Loucy (cell line): ENCODE results near the gene AGAP1.

ENCODE experiments used
- H2AFZ ChIP-seq: fragments of 200-600 bp; sonication (generic); 2 replicates; pipeline ENCODE4 v1.6.0; 2016; ENCODE audit warnings: antibody characterized with exemption, mild to moderate bottlenecking, low read length, moderate library complexity
- H3F3A ChIP-seq: fragments of 200-600 bp; 2 replicates; pipeline ENCODE4 v1.6.0; 2016; ENCODE audit warnings: antibody characterized with exemption, low read depth, mild to moderate bottlenecking
- H3K27me3 ChIP-seq: fragments of 200-600 bp; sonication (generic); 2 replicates; pipeline ENCODE4 v1.6.1; 2014; ENCODE audit warnings: low read length, mild to moderate bottlenecking; ENCODE audit not compliant: insufficient read depth, poor library complexity, severe bottlenecking
- H3K36me3 ChIP-seq: fragments of 200-600 bp; sonication (generic); 2 replicates; pipeline ENCODE4 v1.6.1; 2016; ENCODE audit warnings: low read length; ENCODE audit not compliant: insufficient read depth
- H3K4me1 ChIP-seq: fragments of 200-600 bp; sonication (generic); 2 replicates; pipeline ENCODE4 v1.5.1; 2014; ENCODE audit warnings: low read length, mild to moderate bottlenecking; ENCODE audit not compliant: insufficient read depth, poor library complexity, severe bottlenecking
- H3K4me2 ChIP-seq: fragments of 200-600 bp; sonication (generic); 2 replicates; pipeline ENCODE4 v1.6.0; 2014; ENCODE audit warnings: antibody characterized with exemption, low read length, low read depth, mild to moderate bottlenecking; ENCODE audit not compliant: poor library complexity, severe bottlenecking
- H3K4me3 ChIP-seq: fragments of 200-600 bp; sonication (generic); 2 replicates; pipeline ENCODE4 v1.5.1; 2014; ENCODE audit warnings: low read length, mild to moderate bottlenecking, mixed read lengths; ENCODE audit not compliant: poor library complexity, severe bottlenecking
- H3K79me2 ChIP-seq: fragments of 200-600 bp; sonication (generic); 2 replicates; pipeline ENCODE4 v1.6.1; 2014; ENCODE audit warnings: low read length; ENCODE audit not compliant: insufficient read depth
- H3K9ac ChIP-seq: fragments of 200-600 bp; sonication (generic); 2 replicates; pipeline ENCODE4 v1.6.0; 2014; ENCODE audit warnings: mild to moderate bottlenecking, low read depth, low read length, moderate library complexity; ENCODE audit not compliant: poor library complexity, severe bottlenecking
- H3K9me2 ChIP-seq: fragments of 200-600 bp; sonication (generic); replicated peaks from 2 replicates; pipeline ENCODE4 v1.6.1; 2016; ENCODE audit warnings: low read depth, low read length, mixed read lengths
- H3K9me3 ChIP-seq: fragments of 200-600 bp; sonication (generic); 2 replicates; pipeline ENCODE4 v1.6.1; 2014; ENCODE audit warnings: mild to moderate bottlenecking, antibody characterized with exemption, low read length, low read depth; ENCODE audit not compliant: insufficient read depth
- H4K20me1 ChIP-seq: fragments of 200-600 bp; sonication (generic); 2 replicates; pipeline ENCODE4 v1.6.0; 2014; ENCODE audit warnings: antibody characterized with exemption, low read length, mild to moderate bottlenecking; ENCODE audit not compliant: insufficient read depth, poor library complexity, severe bottlenecking
- EZH2phosphoT487 ChIP-seq: fragments of 200-600 bp; IDR thresholded peaks from 2 replicates; pipeline ENCODE4 v1.6.1; 2018; ENCODE audit warnings: antibody characterized with exemption, mild to moderate bottlenecking, moderate library complexity, borderline replicate concordance
- TF ChIP-seq, protein P1 (sequence below): fragments of 200-600 bp; sonication (generic); conservative IDR thresholded peaks from 2 replicates; pipeline ENCODE4 v1.5.1; 2014; ENCODE audit warnings: mild to moderate bottlenecking, antibody characterized with exemption, low read length

Gene AGAP1

DNA sequence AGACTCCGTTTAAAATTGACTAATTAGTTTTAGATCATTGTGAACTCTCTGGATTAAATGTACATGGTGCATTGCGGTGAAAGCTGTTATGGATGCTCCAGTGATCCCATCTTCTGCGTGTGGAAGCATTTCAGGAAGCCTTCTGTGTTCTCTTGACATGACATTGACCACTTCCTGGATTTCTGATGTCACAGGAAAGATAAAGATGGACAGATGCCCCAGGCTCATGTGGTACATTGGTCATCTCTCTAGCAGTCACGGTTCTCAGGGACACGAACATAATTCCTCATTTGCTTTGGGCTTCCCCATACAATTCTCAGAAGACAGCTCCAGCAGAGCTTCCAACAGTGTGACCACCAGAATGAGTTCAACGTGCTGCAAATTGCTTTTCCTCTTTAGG, 26.9 kb downstream of the AGAP1 start:
- Histone ChIP-seq H4K20me1 (no peaks in the 10 kb centered on the region), H3K79me2 (no peaks in the 10 kb centered on the region), H3K4me2 (no peak overlapping the region)

DNA sequence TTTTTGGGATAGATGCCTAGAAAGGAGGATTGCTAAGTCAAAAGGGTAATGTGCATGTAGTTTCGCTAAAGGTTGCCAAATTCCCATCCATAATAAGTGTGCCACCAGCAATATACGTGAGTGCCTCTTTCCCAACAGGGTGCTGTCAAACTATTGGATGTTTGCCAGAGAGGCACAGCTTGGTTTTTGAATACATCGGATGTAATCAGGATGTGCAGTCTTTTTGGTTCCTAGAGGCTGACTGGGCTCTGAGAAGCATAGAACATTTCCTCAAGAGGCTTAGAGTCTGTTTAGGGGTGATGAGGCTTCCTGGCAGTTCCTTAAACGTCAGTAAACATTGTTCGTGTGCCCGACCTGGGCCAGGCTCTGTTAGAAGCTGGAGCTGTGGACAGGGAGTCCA, 28.0 kb downstream of the AGAP1 start:
- Histone ChIP-seq H3K9me3 (no peaks in the 10 kb centered on the region), H3K36me3 (no peaks in the 10 kb centered on the region), H3K9ac (no peak overlapping the region), H3K27me3 (no peaks in the 10 kb centered on the region), H2AFZ (no peak overlapping the region), H3K4me2 (no peak overlapping the region), H4K20me1 (no peaks in the 10 kb centered on the region), H3K4me3 (no peak overlapping the region), H3K9me2 (no peaks in the 10 kb centered on the region), H3K79me2 (no peaks in the 10 kb centered on the region), H3K4me1 (no peaks in the 10 kb centered on the region), H3F3A (no peaks in the 10 kb centered on the region)
- TF ChIP-seq, protein P1, sequence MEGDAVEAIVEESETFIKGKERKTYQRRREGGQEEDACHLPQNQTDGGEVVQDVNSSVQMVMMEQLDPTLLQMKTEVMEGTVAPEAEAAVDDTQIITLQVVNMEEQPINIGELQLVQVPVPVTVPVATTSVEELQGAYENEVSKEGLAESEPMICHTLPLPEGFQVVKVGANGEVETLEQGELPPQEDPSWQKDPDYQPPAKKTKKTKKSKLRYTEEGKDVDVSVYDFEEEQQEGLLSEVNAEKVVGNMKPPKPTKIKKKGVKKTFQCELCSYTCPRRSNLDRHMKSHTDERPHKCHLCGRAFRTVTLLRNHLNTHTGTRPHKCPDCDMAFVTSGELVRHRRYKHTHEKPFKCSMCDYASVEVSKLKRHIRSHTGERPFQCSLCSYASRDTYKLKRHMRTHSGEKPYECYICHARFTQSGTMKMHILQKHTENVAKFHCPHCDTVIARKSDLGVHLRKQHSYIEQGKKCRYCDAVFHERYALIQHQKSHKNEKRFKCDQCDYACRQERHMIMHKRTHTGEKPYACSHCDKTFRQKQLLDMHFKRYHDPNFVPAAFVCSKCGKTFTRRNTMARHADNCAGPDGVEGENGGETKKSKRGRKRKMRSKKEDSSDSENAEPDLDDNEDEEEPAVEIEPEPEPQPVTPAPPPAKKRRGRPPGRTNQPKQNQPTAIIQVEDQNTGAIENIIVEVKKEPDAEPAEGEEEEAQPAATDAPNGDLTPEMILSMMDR: no peak
- no peak for TF ChIP-seq EZH2phosphoT487

More for the DNA sequence above, 26.9 kb downstream of the AGAP1 start:
- no peak overlapping the region for H3K4me3 ChIP-seq
- H2AFZ ChIP-seq: no peak overlapping the region
- H3K27me3 ChIP-seq: no peaks in the 10 kb centered on the region
- no peaks in the 10 kb centered on the region for H3K9me2 ChIP-seq
- no peaks in the 10 kb centered on the region; the same call in 1 of the 2 replicates for H3K9me3 ChIP-seq
- no peak for TF ChIP-seq EZH2phosphoT487
- TF ChIP-seq, protein P1: no peak
- no peaks in the 10 kb centered on the region for H3K4me1 ChIP-seq
- H3F3A ChIP-seq: no peaks in the 10 kb centered on the region
- H3K9ac ChIP-seq: no peak overlapping the region
- H3K36me3 ChIP-seq: no peaks in the 10 kb centered on the region

DNA sequence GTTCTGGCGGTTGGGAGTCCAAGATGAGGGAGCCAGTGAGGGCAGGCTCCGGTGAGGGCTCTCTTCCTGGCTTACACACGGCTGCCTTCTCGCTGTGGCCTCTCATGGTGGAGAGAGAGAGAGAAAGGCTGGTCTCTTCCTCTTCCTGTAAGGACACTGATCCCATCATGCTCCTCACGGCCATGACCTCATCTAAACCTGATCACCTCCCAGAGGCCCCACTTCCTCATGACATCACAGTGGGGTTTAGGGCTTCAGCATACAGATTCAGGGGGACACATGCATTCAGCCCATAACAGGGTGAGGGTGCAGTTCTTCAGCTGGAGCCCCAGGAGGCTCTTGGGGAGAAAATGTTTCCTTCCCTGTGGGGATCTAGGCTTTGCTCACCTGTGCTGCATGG, 29.2 kb downstream of the AGAP1 start:
- Histone ChIP-seq H3K9ac (no peak overlapping the region), H3K9me3 (no peaks in the 10 kb centered on the region), H3K4me1 (no peaks in the 10 kb centered on the region), H4K20me1 (no peaks in the 10 kb centered on the region), H3K79me2 (no peaks in the 10 kb centered on the region), H3K4me2 (no peak overlapping the region), H3K9me2 (no peaks in the 10 kb centered on the region), H3K27me3 (no peaks in the 10 kb centered on the region), H3F3A (no peaks in the 10 kb centered on the region), H2AFZ (no peak overlapping the region), H3K36me3 (no peaks in the 10 kb centered on the region), H3K4me3 (no peak overlapping the region)
- TF ChIP-seq, protein P1: no peak
- TF ChIP-seq EZH2phosphoT487: no peak
